K562 (cell line): Measurements from ENCODE around the gene SLC35A4. TPM values are rescaled to one million over a fixed set of nuclear protein-coding genes. Genes with fewer than 3 reads are reported as not detected.

Experiments used
- ATAC-seq: fragments of 200-7000 bp; cut with Tn5 transposase; 3 replicates; pipeline ENCODE4 v1.9.1; 2020; ENCODE audit warnings: moderate library complexity
- BruUV-seq: library from RNA; stranded (reverse); fragments of 400-500 nt; replicated peaks from 2 replicates; lab custom pipeline; 2021; lab: Mats Ljungman, UMichigan
- CTCF ChIA-PET: fragments of 300-600 bp; formaldehyde crosslinking; extraction: SDS; loops from one replicate; lab custom pipeline; 2021; ENCODE audit warnings: low intra/inter-chr PET ratio; lab: Yijun Ruan, JAX
- POLR2A ChIA-PET: fragments of 300-600, 350-650 bp; sonication (Branson Sonifier 250); formaldehyde crosslinking; extraction: SDS; loops from one replicate; lab custom pipeline; 2021; ENCODE audit warnings: antibody characterized with exemption, inconsistent platforms; lab: Yijun Ruan, JAX
- DNase-seq, 4 experiments: peaks; one replicate each; pipeline versions ENCODE4 v3.0.0 to v3.0.0-alpha.2; 2011 to 2018; ENCODE audit warnings: low spot score in 3 of 4, mixed read lengths in 3 of 4; ENCODE audit errors: extremely low read depth in 1 of 4
- FAIRE-seq: peaks from 2 replicates; lab custom pipeline; 2011; peaks lifted over from hg19 to GRCh38; lab: Jason Lieb, UNC
- H2AFZ ChIP-seq: 2 replicates; pipeline ENCODE4 v1.6.0; 2011; ENCODE audit warnings: low read depth, low read length, control low read depth, inconsistent platforms
- H3K27ac ChIP-seq: fragments of 200-600 bp; 3 replicates; pipeline ENCODE4 v1.8.0; 2011; ENCODE audit warnings: low read depth, mild to moderate bottlenecking, control low read depth, inconsistent platforms, low read length, moderate library complexity, mixed read lengths; ENCODE audit errors: extremely low read depth
- H3K27me3 ChIP-seq, 2 experiments: fragments of 300-600 bp in 1 of 2; 2 replicates in 1 of 2; 3 replicates in 1 of 2; pipeline versions ENCODE4 v1.6.0 to v1.8.0; 2011; ENCODE audit warnings: inconsistent platforms in 2 of 2, low read length in 2 of 2, mild to moderate bottlenecking in 1 of 2, mixed read lengths in 1 of 2, moderate library complexity in 1 of 2; ENCODE audit not compliant: control insufficient read depth in 2 of 2, insufficient read depth in 2 of 2
- H3K36me3 ChIP-seq: fragments of 300-600 bp; 3 replicates; pipeline ENCODE4 v1.8.0; 2011; ENCODE audit warnings: mild to moderate bottlenecking, low read length, inconsistent platforms; ENCODE audit not compliant: control insufficient read depth, insufficient read depth
- H3K4me1 ChIP-seq, 2 experiments: fragments of 200-600 bp in 1 of 2; replicated peaks in 1 of 2; 2 replicates in 1 of 2; 3 replicates in 1 of 2; pipeline versions ENCODE4 v1.5.1 to v1.8.0; 2011; ENCODE audit warnings: inconsistent platforms in 2 of 2, low read length in 2 of 2, mild to moderate bottlenecking in 1 of 2, mixed read lengths in 1 of 2, moderate library complexity in 1 of 2; ENCODE audit not compliant: control insufficient read depth in 2 of 2, insufficient read depth in 2 of 2
- H3K4me2 ChIP-seq: 2 replicates; pipeline ENCODE4 v1.6.1; 2011; ENCODE audit warnings: low read length, control low read depth, inconsistent platforms, mixed read lengths; ENCODE audit not compliant: insufficient read depth
- H3K4me3 ChIP-seq: fragments of 200-600 bp; sonication (generic), shearing (Covaris generic); 2 replicates; pipeline ENCODE4 v1.5.1; 2016; ENCODE audit warnings: control low read depth, inconsistent platforms
- H3K79me2 ChIP-seq: fragments of 200-600 bp; 3 replicates; pipeline ENCODE4 v1.8.0; 2011; ENCODE audit warnings: low read length, inconsistent platforms; ENCODE audit not compliant: control insufficient read depth, insufficient read depth
- H3K9ac ChIP-seq, 2 experiments: 2 replicates each; pipeline versions ENCODE4 v1.6.0 to v1.6.1; 2011; ENCODE audit warnings: low read depth in 2 of 2, low read length in 2 of 2, control low read depth in 1 of 2, inconsistent platforms in 1 of 2, mild to moderate bottlenecking in 1 of 2, mixed read lengths in 1 of 2; ENCODE audit not compliant: insufficient read depth in 1 of 2
- H3K9me1 ChIP-seq: one replicate; pipeline ENCODE4 v1.6.0; 2011; ENCODE audit warnings: inconsistent platforms, mild to moderate bottlenecking, low read length, moderate library complexity; ENCODE audit not compliant: control insufficient read depth, insufficient read depth
- H3K9me3 ChIP-seq: replicated peaks from 2 replicates; pipeline ENCODE4 v1.5.1; 2011; ENCODE audit warnings: low read depth, low read length, inconsistent platforms; ENCODE audit not compliant: control insufficient read depth, insufficient read depth
- H4K20me1 ChIP-seq: replicated peaks from 2 replicates; pipeline ENCODE4 v1.6.1; 2011; ENCODE audit warnings: low read length, inconsistent platforms, mixed read lengths; ENCODE audit not compliant: control insufficient read depth, insufficient read depth
- CBFA2T2 ChIP-seq: fragments of 450-650 bp; conservative IDR thresholded peaks from 2 replicates; pipeline ENCODE4 v1.6.1; 2017; ENCODE audit warnings: mild to moderate bottlenecking
- CBFA2T3 ChIP-seq: fragments of 450-650 bp; IDR thresholded peaks from 2 replicates; pipeline ENCODE4 v1.6.1; 2017
- CEBPG ChIP-seq, 3 experiments: fragments of 200-800 bp in 1 of 3; sonication (Bioruptor generic) in 1 of 3; sonication (generic) in 1 of 3; formaldehyde crosslinking in 1 of 3; IDR thresholded peaks in 2 of 3; conservative IDR thresholded peaks in 1 of 3; 2 replicates each; pipeline versions ENCODE4 v1.6.1 to v1.8.0; 2016 to 2022; ENCODE audit warnings: missing compliant biosample characterization in 2 of 3, missing genetic modification characterization in 2 of 3, mild to moderate bottlenecking in 1 of 3, missing genetic modification reagents in 1 of 3
- CTBP1 ChIP-seq: fragments of 450-650 bp; IDR thresholded peaks from 2 replicates; pipeline ENCODE4 v1.6.1; 2016; ENCODE audit warnings: borderline replicate concordance
- RBM25 ChIP-seq: fragments of 200-400 bp; formaldehyde crosslinking; IDR thresholded peaks from 2 replicates; pipeline ENCODE4 v1.6.1; 2018; ENCODE audit warnings: low read length, low read depth, moderate library complexity; ENCODE audit not compliant: severe bottlenecking
- ZNF717 ChIP-seq: fragments of 250-450 bp; sonication (Bioruptor Pico); IDR thresholded peaks from 2 replicates; pipeline ENCODE4 v1.5.0; 2021
- WGBS: fragments of 100-300 bp; shearing (Covaris generic); methylation state at CpG from one replicate; pipeline ENCODE4 v1.1.6; 2016; ENCODE audit warnings: low coverage, mixed read lengths; ENCODE audit not compliant: insufficient coverage; ENCODE audit errors: missing lambda C conversion rate; 5-methylcytosine and 5-hydroxymethylcytosine counted together
- in situ Hi-C: fragments of 300-500 bp; cut with MboI; formaldehyde crosslinking; loops from 4 replicates; pipeline ENCODE4 v1.15.0; 2018; ENCODE audit warnings: inconsistent platforms, mixed read lengths
- intact Hi-C: fragments of 100-400 bp; cut with micrococcal nuclease; formaldehyde crosslinking; loops from 2 replicates; pipeline ENCODE4 v1.14.2; 2022
- polyA plus RNA-seq, 8 experiments: library from polyadenylated mRNA; depleted of rRNA in 4 of 8; stranded (reverse) in 5 of 8; unstranded in 3 of 8; fragments of >200 nt; fragmentation: Nextera tagmentation in 2 of 8; fragmentation: Illumina TruSeq in 1 of 8; extraction: Ambion mirVana in 2 of 8; extraction: Trizol in 1 of 8; gene quantifications; 2 replicates each; pipeline versions ENCODE4 v1.2.1 to v1.2.3, GENCODE V29; 2011 to 2014; ENCODE audit warnings: inconsistent platforms in 1 of 8, missing spikeins in 1 of 8
- total RNA-seq, 7 experiments: library from RNA; depleted of rRNA in 6 of 7; stranded (reverse); fragments of >200 nt in 6 of 7; fragmentation: Illumina TruSeq in 2 of 7; extraction: Trizol in 2 of 7; gene quantifications; 2 replicates each; pipeline versions ENCODE4 v1.2.1 to v1.2.3, GENCODE V29; 2011 to 2021; ENCODE audit warnings: low replicate concordance in 1 of 7
- TF ChIP-seq, protein P1 (sequence below), 2 experiments: fragments of 450-650 bp in 1 of 2; sonication (generic) in 1 of 2; formaldehyde crosslinking in 1 of 2; IDR thresholded peaks in 1 of 2; conservative IDR thresholded peaks in 1 of 2; 2 replicates each; pipeline versions ENCODE4 v1.6.1 to v1.8.1; 2016 to 2023; ENCODE audit warnings: mild to moderate bottlenecking in 2 of 2, moderate library complexity in 2 of 2, inconsistent platforms in 1 of 2, missing genetic modification reagents in 1 of 2

Gene SLC35A4
- total and polyA plus RNA-seq, 9 of the 15 experiments (the other 6 are each of a cell fraction or from before 2014, with no cell fraction given): 21.8 to 171 (median 42.5) TPM

- CTCF ChIA-PET: no interaction called here
- BruUV-seq: no TSS peak
Observed at GRCh38 chr5:140574165-140574564, 9.5 kb downstream of the SLC35A4 start.

More at GRCh38 chr5:140574165-140574564, 9.5 kb downstream of the SLC35A4 start:
- DNase-seq: no peak
- Histone ChIP-seq H3K9me1 (no peaks in the 10 kb centered on the region), H3K4me2 (no peak overlapping the region), H2AFZ (peak overlapping the region; percentile 66), H3K79me2 (no peaks in the 10 kb centered on the region), H3K4me1 (peaks cover 8 to 10% of the 10 kb centered on the region in 2 experiments; a peak in 3 of 5 replicates), H4K20me1 (no peaks in the 10 kb centered on the region), H3K27me3 (no peaks in the 10 kb centered on the region), H3K9ac (no peak overlapping the region), H3K36me3 (0 out of 3 replicates have a peak, but pooled peaks cover 4% of the 10 kb centered on the region), H3K27ac (no peak overlapping the region), H3K4me3 (no peak overlapping the region), H3K9me3 (no peaks in the 10 kb centered on the region)
- 7% methylated on average over 3 of the region's 3 CpGs for WGBS
- no peak for FAIRE-seq
- intact Hi-C loops: loop anchor here (1.0 kb wide), 1 partner anchor 37 kb away; no protein-coding TSS in a partner anchor
- in situ Hi-C loops: no loop called here
- TF ChIP-seq CBFA2T3 (peak; percentile 38), RBM25 (no peak), ZNF717 (CRISPR knock-in tag) (no peak), CEBPG (CRISPR knock-in tag; IDR thresholded peaks at IDR 0.05) (peak; percentile 29; the same call in 1 of the 2 replicates), CEBPG (tag; conservative IDR thresholded peaks at IDR 0.05 in 1 of 2, IDR thresholded peaks at IDR 0.05 in 1 of 2) (no peak; a peak in 1 of 4 replicates), CBFA2T2 (0 out of 2 replicates have a peak, but pooled peaks have one; percentile 5), CTBP1 (0 out of 2 replicates have a peak, but pooled peaks have one; percentile 13)
- TF ChIP-seq, protein P1, sequence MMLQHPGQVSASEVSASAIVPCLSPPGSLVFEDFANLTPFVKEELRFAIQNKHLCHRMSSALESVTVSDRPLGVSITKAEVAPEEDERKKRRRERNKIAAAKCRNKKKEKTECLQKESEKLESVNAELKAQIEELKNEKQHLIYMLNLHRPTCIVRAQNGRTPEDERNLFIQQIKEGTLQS (IDR thresholded peaks at IDR 0.05): 0 out of 2 replicates have a peak, but pooled peaks have one; percentile 11
- TF ChIP-seq, protein P1 (CRISPR knock-in tag; conservative IDR thresholded peaks at IDR 0.05): no peak
- POLR2A ChIA-PET: interaction anchor here (0.5 to 1.6 kb wide), 5 partner anchors 9 to 201 kb away, joined by 3 to 5 read pairs (median 4); partner anchors contain the start of genes IK, NDUFA2 and SLC35A4
- 0 out of 3 replicates have a peak, but pooled peaks have one; percentile 10 for ATAC-seq
